Neutrophil (primary cell): Measurements from ENCODE around the gene ZNF132.

Source experiments
- H3K27ac ChIP-seq: fragments of 200-600 bp; sonication (generic); 2 replicates; pipeline ENCODE4 v1.5.1; 2016; ENCODE audit warnings: mild to moderate bottlenecking, moderate library complexity
- H3K27me3 ChIP-seq: fragments of 200-600 bp; sonication (generic); 2 replicates; pipeline ENCODE4 v1.6.0; 2016; ENCODE audit warnings: mild to moderate bottlenecking
- H3K36me3 ChIP-seq: fragments of 200-600 bp; sonication (generic); 2 replicates; pipeline ENCODE4 v1.5.1; 2017
- H3K4me1 ChIP-seq, 2 experiments: fragments of 200-600 bp in 1 of 2; sonication (generic) in 1 of 2; 1 replicate in 1 of 2; 2 replicates in 1 of 2; pipeline versions ENCODE4 v1.5.1 to v1.6.1; 2013 to 2016; ENCODE audit warnings: low read depth in 1 of 2, low read length in 1 of 2, mild to moderate bottlenecking in 1 of 2, moderate library complexity in 1 of 2; ENCODE audit not compliant: control insufficient read depth in 1 of 2, insufficient read depth in 1 of 2
- H3K4me3 ChIP-seq, 2 experiments: fragments of 200-600 bp in 1 of 2; sonication (generic) in 1 of 2; 1 replicate in 1 of 2; 2 replicates in 1 of 2; pipeline ENCODE4 v1.5.1; 2013 to 2016; ENCODE audit warnings: low read depth in 1 of 2, low read length in 1 of 2, mild to moderate bottlenecking in 1 of 2, moderate library complexity in 1 of 2
- H3K9me3 ChIP-seq: fragments of 200-600 bp; sonication (generic); 2 replicates; pipeline ENCODE4 v1.5.1; 2016
- CTCF ChIP-seq: fragments of 200-600 bp; sonication (generic); IDR thresholded peaks from 2 replicates; pipeline ENCODE4 v1.5.1; 2016; ENCODE audit warnings: antibody characterized with exemption

The ZNF132 gene

DNA sequence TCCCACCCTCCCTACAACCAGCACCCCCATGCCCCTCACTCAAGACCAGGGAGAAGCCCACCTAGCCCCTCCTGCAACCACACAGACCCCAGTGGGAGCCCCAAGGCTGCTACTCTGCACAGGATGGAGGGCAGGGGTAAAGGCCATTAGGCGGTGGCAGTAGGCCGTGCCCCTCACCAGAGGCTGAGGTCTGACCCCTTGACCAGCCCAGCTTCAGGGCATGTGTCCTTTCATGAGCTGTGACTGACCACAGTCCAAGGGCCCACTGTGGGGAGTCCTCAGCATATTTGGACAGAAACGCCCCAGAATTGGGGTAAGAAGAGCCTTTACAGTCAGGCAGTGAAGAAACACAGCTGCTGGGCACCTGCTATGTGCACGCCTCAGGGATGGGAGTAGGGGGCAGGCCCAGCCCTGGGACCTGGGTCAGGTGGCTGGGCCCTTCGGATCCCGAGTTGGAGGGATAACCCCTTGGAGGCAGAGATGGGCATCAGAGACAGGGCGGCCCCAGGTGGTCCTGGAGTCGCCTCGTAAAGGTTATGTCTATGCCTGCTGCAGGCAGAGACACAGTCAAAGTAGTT lies 54.6 kb downstream of the ZNF132 start:
- Histone ChIP-seq H3K9me3 (no peaks in the 10 kb centered on the region), H3K36me3 (no peaks in the 10 kb centered on the region), H3K4me3 (no peak overlapping the region), H3K27ac (no peak overlapping the region), H3K27me3 (no peaks in the 10 kb centered on the region), H3K4me1 (peaks cover 32% of the 10 kb centered on the region in 2 experiments)
- TF ChIP-seq CTCF = no peak

- Histone ChIP-seq H3K27ac (no peak overlapping the region), H3K4me3 (no peak overlapping the region), H3K27me3 (no peaks in the 10 kb centered on the region), H3K4me1 (peaks cover 38% of the 10 kb centered on the region in 2 experiments), H3K36me3 (no peaks in the 10 kb centered on the region), H3K9me3 (no peaks in the 10 kb centered on the region)
- no peak for TF ChIP-seq CTCF
These were observed 56.9 kb downstream of the ZNF132 start for GRCh38 chr19:58382997-58383603.
